HTR-8/SVneo (cell line): ENCODE data around the gene SCNN1A.

Experiments used
- DNase-seq: peaks from one replicate; pipeline ENCODE4 v3.0.0; 2011; ENCODE audit warnings: low spot score, mixed read lengths; ENCODE audit not compliant: insufficient read length
- FAIRE-seq: peaks from 2 replicates; lab custom pipeline; 2011; peaks lifted over from hg19 to GRCh38; lab: Jason Lieb, UNC

The SCNN1A gene

GRCh38 chr12:6323995-6324711 is 51.2 kb downstream of the SCNN1A start:
- DNase-seq (no peak), FAIRE-seq (no peak)

- DNase-seq (peak; percentile 95), FAIRE-seq (peak; percentile 81)
These were observed 51.9 kb downstream of the SCNN1A start for GRCh38 chr12:6323340-6323994.

GRCh38 chr12:6322969-6323339 is 52.4 kb downstream of the SCNN1A start:
- FAIRE-seq (no peak), DNase-seq (no peak)

- FAIRE-seq: peak; percentile 13
- DNase-seq: no peak
These were observed 53.0 kb downstream of the SCNN1A start for GRCh38 chr12:6322352-6322751.

- DNase-seq: no peak
- no peak for FAIRE-seq
These were observed 53.5 kb downstream of the SCNN1A start for GRCh38 chr12:6321905-6322304.

GRCh38 chr12:6319446-6319845 is 55.9 kb downstream of the SCNN1A start:
- no peak for FAIRE-seq
- no peak for DNase-seq

GRCh38 chr12:6318440-6318879 is 56.9 kb downstream of the SCNN1A start:
- no peak for FAIRE-seq
- DNase-seq: no peak

- peak; percentile 28 for FAIRE-seq
- DNase-seq: no peak
These were observed 57.5 kb downstream of the SCNN1A start for GRCh38 chr12:6317693-6318439.

- FAIRE-seq: peak; percentile 63
- no peak for DNase-seq
These were observed 58.3 kb downstream of the SCNN1A start for GRCh38 chr12:6316921-6317692.

- FAIRE-seq: no peak
- DNase-seq: no peak
These were observed 59.4 kb downstream of the SCNN1A start for GRCh38 chr12:6315704-6316597.

GRCh38 chr12:6315184-6315583 is 60.2 kb downstream of the SCNN1A start:
- DNase-seq (no peak), FAIRE-seq (peak; percentile 9)

GRCh38 chr12:6314776-6315175 is 60.6 kb downstream of the SCNN1A start:
- FAIRE-seq (peak; percentile 52), DNase-seq (no peak)

GRCh38 chr12:6313326-6313940 is 61.9 kb downstream of the SCNN1A start:
- FAIRE-seq (no peak), DNase-seq (no peak)

GRCh38 chr12:6312529-6313325 is 62.6 kb downstream of the SCNN1A start:
- peak; percentile 94 for FAIRE-seq
- DNase-seq: peak; percentile 55

GRCh38 chr12:6311822-6312528 is 63.4 kb downstream of the SCNN1A start:
- no peak for DNase-seq
- FAIRE-seq: no peak

- DNase-seq: no peak
- FAIRE-seq: no peak
These were observed 64.4 kb downstream of the SCNN1A start for GRCh38 chr12:6310771-6311610.

GRCh38 chr12:6307529-6307928 is 67.8 kb downstream of the SCNN1A start:
- no peak for DNase-seq
- FAIRE-seq: peak; percentile 4
